ENCODE results near the gene PNKP. TPM values are rescaled to one million over a fixed set of nuclear protein-coding genes. Genes with fewer than 3 reads are reported as not detected.

Gene PNKP
- total RNA-seq, 1 experiment from 2014 or later, result 130 TPM

DNA sequence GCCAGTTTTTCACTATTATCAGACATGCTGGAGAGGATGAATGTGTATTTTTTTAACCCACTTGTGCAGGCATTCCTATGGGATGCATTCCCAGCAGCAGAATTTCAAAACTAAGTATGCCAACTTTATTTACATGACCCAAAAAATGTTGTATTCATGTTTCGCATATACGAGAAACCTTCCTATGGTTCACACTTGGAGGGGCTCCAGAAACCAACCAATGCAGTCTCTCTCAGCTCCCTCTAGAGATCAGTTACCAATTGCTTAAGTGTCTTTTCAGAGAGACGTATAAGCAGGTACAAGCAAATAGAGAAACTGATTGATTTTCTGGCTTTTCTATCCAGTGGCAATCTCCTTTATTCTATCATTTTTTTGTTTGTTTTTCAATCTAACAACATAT, 22.0 kb downstream of the PNKP start:
- BruUV-seq (replicated peaks), result no TSS peak
- Mint-ChIP-seq H3K27ac (ENCODE audit: unreplicated experiment) (no peak overlapping the region), H3K9me3 (ENCODE audit: unreplicated experiment) (peaks cover 16% of the 10 kb centered on the region), H3K4me1 (ENCODE audit: low read depth, unreplicated experiment) (peaks cover 7% of the 10 kb centered on the region), H3K27me3 (ENCODE audit: insufficient read depth, unreplicated experiment) (no peaks in the 10 kb centered on the region), H3K4me3 (ENCODE audit: unreplicated experiment) (no peak overlapping the region), H3K36me3 (ENCODE audit: insufficient read depth, unreplicated experiment) (peaks cover 38% of the 10 kb centered on the region)
- TF ChIP-seq, protein P1, sequence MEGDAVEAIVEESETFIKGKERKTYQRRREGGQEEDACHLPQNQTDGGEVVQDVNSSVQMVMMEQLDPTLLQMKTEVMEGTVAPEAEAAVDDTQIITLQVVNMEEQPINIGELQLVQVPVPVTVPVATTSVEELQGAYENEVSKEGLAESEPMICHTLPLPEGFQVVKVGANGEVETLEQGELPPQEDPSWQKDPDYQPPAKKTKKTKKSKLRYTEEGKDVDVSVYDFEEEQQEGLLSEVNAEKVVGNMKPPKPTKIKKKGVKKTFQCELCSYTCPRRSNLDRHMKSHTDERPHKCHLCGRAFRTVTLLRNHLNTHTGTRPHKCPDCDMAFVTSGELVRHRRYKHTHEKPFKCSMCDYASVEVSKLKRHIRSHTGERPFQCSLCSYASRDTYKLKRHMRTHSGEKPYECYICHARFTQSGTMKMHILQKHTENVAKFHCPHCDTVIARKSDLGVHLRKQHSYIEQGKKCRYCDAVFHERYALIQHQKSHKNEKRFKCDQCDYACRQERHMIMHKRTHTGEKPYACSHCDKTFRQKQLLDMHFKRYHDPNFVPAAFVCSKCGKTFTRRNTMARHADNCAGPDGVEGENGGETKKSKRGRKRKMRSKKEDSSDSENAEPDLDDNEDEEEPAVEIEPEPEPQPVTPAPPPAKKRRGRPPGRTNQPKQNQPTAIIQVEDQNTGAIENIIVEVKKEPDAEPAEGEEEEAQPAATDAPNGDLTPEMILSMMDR (IDR thresholded peaks at IDR 0.05; ENCODE audit: insufficient read depth in 1 of 2, low read depth in 1 of 2, low read length in 1 of 2, severe bottlenecking in 1 of 2, unreplicated experiment in 1 of 2), result peak in 1 of 2 experiments; percentile 0
- peaks cover 3% of the 10 kb centered on the region; the same call in 1 of the 2 replicates for H3K36me3 ChIP-seq (ENCODE audit: control insufficient read depth, insufficient read depth, low read length)
- no peak overlapping the region for H3K4me3 ChIP-seq (ENCODE audit: low read depth, low read length)
- no peaks in the 10 kb centered on the region for H3K9me3 ChIP-seq
- CTCF ChIA-PET, result no interaction called here
- no peaks in the 10 kb centered on the region for H3K27me3 ChIP-seq (replicated peaks; ENCODE audit: control insufficient read depth, insufficient read depth, low read length)
- POLR2A ChIA-PET, result no interaction called here
- intact Hi-C loops (cut with micrococcal nuclease; ENCODE audit: unreplicated experiment), result no loop called here
- DNase-seq, result no peak
- H3K4me1 ChIP-seq, result peaks cover 5% of the 10 kb centered on the region

DNA sequence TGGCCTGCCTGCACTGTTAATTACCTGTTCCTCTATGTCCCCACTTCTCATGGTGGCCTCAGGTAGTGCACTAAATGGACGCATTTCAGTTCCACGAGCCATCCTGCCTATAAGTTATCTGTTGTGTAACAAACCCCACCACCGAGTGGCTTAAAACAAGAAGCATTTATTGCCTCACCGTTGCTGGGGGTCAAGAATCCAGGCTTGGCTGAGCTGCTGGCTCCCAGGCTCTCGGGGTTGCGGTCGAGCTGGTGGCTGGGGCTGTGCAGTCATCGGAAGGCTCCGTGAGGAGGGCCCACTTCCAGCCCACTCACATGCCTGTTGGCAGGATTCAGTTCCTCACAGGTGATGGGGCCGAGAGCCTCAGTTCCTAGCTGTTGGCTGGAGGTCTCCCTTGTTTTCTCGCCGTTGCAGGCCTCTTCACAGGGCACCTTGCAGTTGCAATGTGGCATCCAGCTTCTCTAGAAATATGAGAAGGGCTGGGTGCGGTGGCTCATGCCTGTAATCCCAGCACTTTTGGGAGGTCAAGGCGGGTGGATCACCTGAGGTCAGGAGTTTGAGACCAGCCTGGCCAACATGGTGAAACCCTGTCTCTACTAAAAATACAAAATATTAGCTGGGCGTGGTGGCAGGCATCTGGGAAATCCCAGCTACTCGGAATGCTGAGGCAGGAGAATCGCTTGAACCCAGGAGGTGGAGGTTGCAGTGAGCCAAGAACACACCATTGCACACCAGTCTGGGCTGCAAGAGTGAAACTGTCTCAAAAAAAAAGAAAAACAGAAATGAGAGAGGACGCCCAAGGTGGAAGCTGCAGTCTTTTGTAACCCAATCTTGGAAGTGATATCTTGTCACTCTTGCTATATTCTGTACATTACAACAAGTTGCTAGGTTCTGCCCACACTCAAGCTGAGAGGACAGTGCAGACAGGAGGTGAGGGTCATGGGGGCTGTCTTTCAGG, 23.0 kb downstream of the PNKP start:
- H3K36me3 Mint-ChIP-seq (ENCODE audit: insufficient read depth, unreplicated experiment), result peaks cover 38% of the 10 kb centered on the region
- Histone ChIP-seq H3K27me3 (replicated peaks; ENCODE audit: control insufficient read depth, insufficient read depth, low read length) (no peaks in the 10 kb centered on the region), H3K36me3 (ENCODE audit: control insufficient read depth, insufficient read depth, low read length) (peaks cover 3% of the 10 kb centered on the region; the same call in 1 of the 2 replicates), H3K9me3 (no peaks in the 10 kb centered on the region), H3K4me3 (ENCODE audit: low read depth, low read length) (no peak overlapping the region), H3K4me1 (no peaks in the 10 kb centered on the region)
- H3K27ac Mint-ChIP-seq (ENCODE audit: unreplicated experiment), result no peak overlapping the region
- TF ChIP-seq, protein P1 (IDR thresholded peaks at IDR 0.05; ENCODE audit: insufficient read depth in 1 of 2, low read depth in 1 of 2, low read length in 1 of 2, severe bottlenecking in 1 of 2, unreplicated experiment in 1 of 2), result no peak
- intact Hi-C loops (cut with micrococcal nuclease; ENCODE audit: unreplicated experiment), result no loop called here
- H3K4me3 Mint-ChIP-seq (ENCODE audit: unreplicated experiment), result no peak overlapping the region
- BruUV-seq (replicated peaks), result no TSS peak
- no peak for DNase-seq
- ChIA-PET CTCF (no interaction called here), POLR2A (no interaction called here)
- no peaks in the 10 kb centered on the region for H3K4me1 Mint-ChIP-seq (ENCODE audit: low read depth, unreplicated experiment)
- H3K9me3 Mint-ChIP-seq (ENCODE audit: unreplicated experiment), result peaks cover 8% of the 10 kb centered on the region
- H3K27me3 Mint-ChIP-seq (ENCODE audit: insufficient read depth, unreplicated experiment), result no peaks in the 10 kb centered on the region

DNA sequence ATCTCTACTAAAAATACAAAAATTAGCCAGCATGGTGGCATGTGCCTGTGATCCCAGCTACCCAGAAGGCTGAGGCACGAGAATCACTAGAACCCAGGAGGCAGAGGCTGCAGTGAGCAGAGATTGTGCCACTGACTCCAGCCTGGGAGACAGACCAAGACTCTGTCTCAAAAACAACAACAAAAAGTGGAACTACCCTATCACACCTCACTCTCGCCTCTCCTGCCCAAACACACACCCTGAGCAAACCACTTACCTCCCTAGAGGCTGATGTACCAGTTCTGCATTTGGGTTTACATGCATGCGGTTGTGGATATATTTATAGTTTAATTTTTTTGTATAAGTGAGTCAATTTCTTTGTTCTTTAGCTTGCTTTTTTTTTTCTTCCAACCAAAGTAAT, 24.1 kb downstream of the PNKP start:
- DNase-seq, result no peak
- H3K4me1 Mint-ChIP-seq (ENCODE audit: low read depth, unreplicated experiment), result no peaks in the 10 kb centered on the region

More for the DNA sequence above, 24.1 kb downstream of the PNKP start:
- Histone ChIP-seq H3K4me3 (ENCODE audit: low read depth, low read length) (no peak overlapping the region), H3K9me3 (no peaks in the 10 kb centered on the region), H3K4me1 (no peaks in the 10 kb centered on the region), H3K27me3 (replicated peaks; ENCODE audit: control insufficient read depth, insufficient read depth, low read length) (no peaks in the 10 kb centered on the region), H3K36me3 (ENCODE audit: control insufficient read depth, insufficient read depth, low read length) (peaks cover 3% of the 10 kb centered on the region; the same call in 1 of the 2 replicates)
- H3K36me3 Mint-ChIP-seq (ENCODE audit: insufficient read depth, unreplicated experiment), result peaks cover 41% of the 10 kb centered on the region
- ChIA-PET CTCF (no interaction called here), POLR2A (no interaction called here)
- TF ChIP-seq, protein P1 (IDR thresholded peaks at IDR 0.05; ENCODE audit: insufficient read depth in 1 of 2, low read depth in 1 of 2, low read length in 1 of 2, severe bottlenecking in 1 of 2, unreplicated experiment in 1 of 2), result no peak
- H3K27ac Mint-ChIP-seq (ENCODE audit: unreplicated experiment), result no peak overlapping the region
- BruUV-seq (replicated peaks), result no TSS peak
- no peaks in the 10 kb centered on the region for H3K27me3 Mint-ChIP-seq (ENCODE audit: insufficient read depth, unreplicated experiment)
- H3K9me3 Mint-ChIP-seq (ENCODE audit: unreplicated experiment), result no peaks in the 10 kb centered on the region
- intact Hi-C loops (cut with micrococcal nuclease; ENCODE audit: unreplicated experiment), result no loop called here
- no peak overlapping the region for H3K4me3 Mint-ChIP-seq (ENCODE audit: unreplicated experiment)

Measured in Caco-2 (cell line).